DMS114 treated with DMSO at 0.1 percent for 48 hours (cell line): ENCODE measurements around the gene MARK4.
"Not testable (repeated sequence)": the region's sequence is repeated elsewhere in the genome, so short reads cannot be mapped to it uniquely, and the experiment has no call there.

Experiments used
- DNase-seq: peaks from one replicate; lab custom pipeline; 2025; ENCODE audit not compliant: unreplicated experiment; lab: John Stamatoyannopoulos, UW

MARK4 gene

GRCh38 chr19:45334881-45335280, 83.8 kb downstream of the MARK4 start:
- not testable (repeated sequence) for DNase-seq

- DNase-seq: no peak
Observed at GRCh38 chr19:45336696-45337251, 85.7 kb downstream of the MARK4 start.

DNA sequence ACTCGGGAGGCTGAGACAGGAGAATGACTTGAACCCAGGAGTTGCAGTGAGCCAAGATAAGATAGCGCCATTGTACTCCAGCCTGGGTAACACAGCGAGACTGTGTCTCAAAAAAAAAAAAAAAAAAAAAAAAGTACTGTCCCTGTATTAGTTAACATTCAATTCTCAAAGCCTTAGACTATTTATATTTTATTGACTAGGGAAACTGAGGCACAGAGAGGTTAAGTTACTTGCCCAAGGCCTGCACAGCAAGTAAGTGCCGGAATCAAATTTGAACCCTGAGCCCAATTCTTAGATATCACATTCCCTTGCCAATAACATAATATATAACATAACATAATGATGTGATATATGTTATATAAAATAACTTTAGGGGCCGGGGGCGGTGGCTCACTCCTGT, 88.6 kb downstream of the MARK4 start:
- DNase-seq: no peak

- no peak for DNase-seq
Observed at GRCh38 chr19:45340232-45340898, 89.3 kb downstream of the MARK4 start, which contains the start of gene KLC3. TSS of gene KLC3 (plus strand) at chr19:45340750. CDS start at chr19:45345542, 4,792 bp downstream.

GRCh38 chr19:45340899-45341453, 89.9 kb downstream of the MARK4 start:
- no peak for DNase-seq

GRCh38 chr19:45342911-45343310, 91.8 kb downstream of the MARK4 start:
- DNase-seq: no peak

DNA sequence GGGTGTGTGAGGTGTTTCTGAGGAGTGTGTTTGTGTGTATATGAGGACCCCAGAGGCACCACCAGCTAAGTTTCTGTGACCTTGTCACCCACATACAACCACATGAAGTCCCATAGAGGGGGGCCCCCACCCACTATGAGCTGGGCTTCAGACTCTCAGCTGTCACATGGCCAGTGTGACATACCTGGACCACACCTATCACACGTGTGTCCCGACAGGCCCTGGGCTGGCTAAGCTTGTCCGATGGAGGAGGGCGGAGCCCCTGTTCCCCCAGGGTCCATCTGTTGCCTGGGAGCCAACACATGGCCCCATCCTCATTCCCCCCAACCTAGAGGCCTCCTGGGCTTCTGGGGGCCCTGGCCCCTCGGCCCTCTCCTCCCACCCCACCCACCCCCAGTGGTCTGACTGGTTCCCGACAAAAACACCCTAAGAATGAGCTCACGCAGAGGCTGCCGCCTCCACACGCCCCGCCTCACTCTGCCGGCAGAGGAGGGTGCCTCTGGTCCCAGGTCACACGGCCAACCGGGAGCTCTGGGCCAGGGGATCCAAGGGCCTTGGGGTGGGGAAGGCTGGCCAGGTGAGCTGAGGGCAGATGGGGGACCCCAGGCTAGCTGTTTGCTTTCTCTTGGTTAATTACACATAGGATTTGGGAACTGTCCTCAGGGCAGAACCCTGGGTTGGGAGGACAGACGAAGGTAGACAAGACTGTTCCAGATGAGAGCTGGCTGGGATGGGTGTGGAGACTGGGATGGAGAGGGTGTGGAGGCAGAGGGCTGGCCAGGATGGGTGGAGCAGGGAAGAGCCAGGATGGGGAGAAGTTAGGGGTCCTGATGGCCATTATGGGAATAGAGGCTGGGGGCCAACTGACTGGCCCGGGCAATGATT, 93.8 kb downstream of the MARK4 start:
- no peak for DNase-seq

GRCh38 chr19:45345506-45345860, 94.4 kb downstream of the MARK4 start:
- DNase-seq: no peak

GRCh38 chr19:45346449-45346848, 95.4 kb downstream of the MARK4 start:
- no peak for DNase-seq

- DNase-seq: no peak
Observed at GRCh38 chr19:45347570-45348366, 96.7 kb downstream of the MARK4 start.

DNA sequence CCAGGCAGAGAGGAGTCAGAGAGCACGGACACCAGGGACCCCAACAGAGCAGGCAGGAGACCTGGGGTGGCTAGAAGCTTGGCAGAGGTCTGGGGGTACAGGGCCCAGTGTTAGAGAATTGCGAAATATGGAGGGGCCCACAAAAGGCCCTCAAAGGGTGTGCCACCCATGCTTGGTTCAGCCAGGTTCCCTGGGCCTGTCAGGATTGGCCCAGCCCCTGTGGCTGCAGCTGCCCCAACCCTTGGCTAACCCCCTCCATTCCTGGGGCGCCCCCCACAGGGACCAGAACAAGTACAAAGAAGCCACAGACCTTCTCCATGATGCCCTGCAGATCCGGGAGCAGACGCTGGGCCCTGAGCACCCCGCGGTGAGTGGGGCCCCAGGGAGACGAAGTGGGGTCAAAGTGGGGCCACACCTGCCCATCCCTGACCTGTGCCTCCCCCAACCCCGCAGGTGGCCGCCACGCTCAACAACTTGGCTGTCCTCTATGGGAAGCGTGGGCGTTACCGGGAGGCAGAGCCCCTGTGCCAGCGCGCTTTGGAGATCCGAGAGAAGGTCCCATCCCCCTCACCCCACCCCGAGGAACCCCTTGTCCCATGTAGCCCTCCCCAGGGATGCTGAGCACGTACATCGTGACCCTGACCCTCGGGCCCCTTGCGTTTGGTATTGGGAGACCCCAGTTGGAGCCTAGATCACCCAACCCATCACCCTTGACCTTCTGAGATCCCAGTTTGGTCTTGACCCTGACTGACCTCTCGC, 97.5 kb downstream of the MARK4 start:
- DNase-seq: no peak

- DNase-seq: no peak
Observed at GRCh38 chr19:45349126-45349415, 98.0 kb downstream of the MARK4 start.

DNA sequence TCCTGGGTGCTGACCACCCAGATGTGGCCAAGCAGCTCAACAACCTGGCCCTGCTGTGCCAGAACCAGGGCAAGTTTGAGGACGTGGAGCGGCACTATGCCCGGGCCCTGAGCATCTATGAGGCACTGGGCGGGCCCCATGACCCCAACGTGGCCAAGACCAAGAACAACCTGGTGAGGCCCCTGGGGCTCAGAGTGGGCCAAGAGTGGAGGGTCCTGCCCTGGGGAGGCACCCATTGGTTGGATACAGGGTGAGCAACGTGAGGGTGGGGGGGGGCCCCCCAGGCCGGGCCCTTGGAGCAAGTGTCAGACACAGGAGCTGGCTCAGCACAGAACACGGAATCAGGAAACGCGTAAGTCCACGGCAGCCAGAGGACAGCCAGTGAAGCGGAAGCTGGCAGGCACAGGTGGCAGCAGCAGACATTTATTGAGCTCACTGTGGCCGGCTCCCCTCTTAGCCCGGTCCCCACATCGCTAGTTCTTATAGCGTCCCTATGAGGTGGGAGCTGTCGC, 98.4 kb downstream of the MARK4 start:
- no peak for DNase-seq

DNA sequence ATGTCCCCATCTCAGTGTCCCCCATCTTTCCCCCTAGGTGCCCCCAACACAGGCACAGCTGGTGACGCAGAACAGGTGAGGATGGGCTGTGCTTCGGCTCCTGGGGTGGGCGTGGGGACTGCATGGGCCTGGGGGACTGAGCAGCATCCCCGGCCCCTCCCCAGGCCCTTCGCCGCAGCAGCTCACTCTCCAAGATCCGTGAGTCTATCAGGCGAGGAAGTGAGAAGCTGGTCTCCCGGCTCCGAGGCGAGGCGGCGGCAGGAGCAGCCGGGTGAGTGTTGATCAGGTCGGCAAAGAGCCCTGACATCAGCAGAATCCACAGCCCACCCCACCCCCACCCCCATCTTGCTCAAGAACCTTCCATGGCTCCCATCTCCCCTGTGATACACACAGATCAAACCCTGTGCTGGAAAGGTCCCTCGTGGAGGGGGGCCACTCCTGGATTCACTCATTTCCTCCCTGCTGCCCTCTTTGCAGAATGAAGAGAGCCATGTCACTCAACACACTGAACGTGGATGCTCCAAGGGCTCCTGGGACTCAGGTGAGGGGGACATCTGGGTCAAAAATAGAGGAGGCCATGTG, 99.5 kb downstream of the MARK4 start:
- no peak for DNase-seq

DNA sequence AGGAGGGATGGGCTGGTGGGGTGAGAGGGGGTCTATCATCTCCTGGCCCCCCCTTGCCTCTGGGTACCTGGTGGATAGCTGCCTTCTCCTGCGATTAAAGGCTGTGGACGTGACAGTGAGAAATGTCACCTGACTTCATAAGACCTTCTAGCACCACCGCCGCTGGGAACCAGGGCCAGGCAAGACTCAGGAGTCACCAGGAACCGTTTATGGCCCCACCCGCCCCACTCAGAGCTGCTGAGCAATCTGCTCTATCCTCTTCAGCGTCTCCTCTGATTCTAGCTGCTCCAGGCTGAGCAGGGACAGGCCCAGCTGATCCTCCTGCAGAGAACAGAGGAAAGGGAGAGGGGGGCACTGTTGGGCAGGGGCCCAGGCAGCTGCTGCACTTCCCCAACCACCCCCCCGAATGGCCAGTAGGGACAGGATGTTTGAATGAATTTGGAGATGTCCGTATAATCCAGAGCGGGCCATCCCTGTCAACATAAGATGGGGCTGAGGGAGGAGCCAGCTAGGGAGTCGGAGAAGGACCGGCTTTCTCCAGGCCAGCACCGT, 100.4 kb downstream of the MARK4 start:
- DNase-seq: no peak

DNA sequence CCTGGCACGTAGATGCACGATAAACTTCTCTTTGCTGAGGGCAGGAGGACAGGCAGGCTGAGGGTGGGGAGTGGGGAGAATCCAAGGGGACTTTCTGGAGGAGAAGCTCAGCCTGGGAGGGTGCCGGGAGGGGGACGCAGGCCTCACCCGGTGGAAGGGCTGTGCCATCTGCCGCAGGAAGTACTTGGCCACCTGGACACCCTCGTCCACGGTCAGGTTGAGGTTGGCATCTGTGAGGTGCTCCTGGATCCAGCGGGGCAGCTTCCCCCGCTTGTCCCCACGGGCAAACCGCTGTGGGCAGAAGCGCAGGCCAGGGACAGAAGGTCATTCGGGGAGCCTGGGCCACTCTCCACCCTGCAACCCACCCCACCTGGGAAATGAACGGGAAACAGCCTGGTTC, 101.0 kb downstream of the MARK4 start:
- DNase-seq: no peak

GRCh38 chr19:45352471-45352870, 101.4 kb downstream of the MARK4 start:
- DNase-seq: no peak

DNA sequence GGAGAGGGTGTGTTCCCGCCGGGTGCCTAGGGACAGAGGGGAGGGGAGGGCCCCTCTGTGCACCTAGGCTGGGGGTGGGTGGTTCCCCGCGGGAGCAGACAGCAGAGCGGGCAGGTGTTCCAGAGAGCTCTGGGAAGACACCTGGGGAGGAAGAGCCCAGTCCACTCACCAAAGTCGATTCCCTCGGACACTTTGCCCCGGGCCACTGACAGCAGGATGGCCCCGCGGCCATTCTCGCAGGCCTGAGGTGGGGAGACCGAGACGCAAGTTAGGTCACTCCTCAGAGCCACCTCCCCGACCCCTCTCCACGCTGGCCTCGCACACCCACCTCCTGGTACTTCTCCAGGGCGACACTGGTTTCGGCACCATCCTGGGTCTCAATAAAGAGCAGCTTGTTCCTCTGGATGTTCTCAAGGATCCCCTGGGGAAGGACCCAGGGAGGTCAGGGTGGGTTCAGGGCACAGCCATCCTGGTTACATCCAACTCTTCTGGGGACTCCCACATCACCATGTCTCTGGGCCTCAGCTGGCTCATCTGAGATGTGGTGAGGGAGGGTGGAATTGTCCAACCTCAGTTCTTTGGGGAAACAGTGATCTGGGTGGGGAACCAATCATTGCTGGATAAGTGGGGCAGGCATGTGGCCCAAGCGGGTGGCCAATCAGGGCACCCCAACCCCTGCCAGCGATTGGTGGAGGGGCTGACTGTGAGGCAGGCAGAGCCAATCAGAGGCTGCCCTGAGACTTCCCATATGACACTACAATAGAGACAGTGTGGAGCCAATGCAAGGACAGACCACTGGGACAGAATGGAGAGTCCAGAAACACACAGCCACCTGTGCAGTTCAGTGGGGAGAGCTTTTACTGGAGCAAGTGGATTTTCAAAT, 102.1 kb downstream of the MARK4 start:
- DNase-seq: no peak
